MCF 10A (cell line): ENCODE data around the gene FAM177B. TPM values are rescaled to one million over a fixed set of nuclear protein-coding genes. Genes with fewer than 3 reads are reported as not detected.

Experiments used
- BruUV-seq: library from RNA; stranded (reverse); fragments of 400-500 nt; replicated peaks from 2 replicates; lab custom pipeline; 2021; lab: Mats Ljungman, UMichigan
- CTCF ChIA-PET: fragments of 300-600 bp; sonication (Branson Sonifier 250); formaldehyde crosslinking; extraction: SDS; loops from one replicate; lab custom pipeline; 2021; ENCODE audit warnings: antibody characterized with exemption, inconsistent platforms; lab: Yijun Ruan, JAX
- POLR2A ChIA-PET: fragments of 300-600, 350-650 bp; sonication (Branson Sonifier 250); formaldehyde crosslinking; extraction: SDS; loops from one replicate; lab custom pipeline; 2020; ENCODE audit warnings: antibody characterized with exemption, inconsistent platforms; lab: Yijun Ruan, JAX
- DNase-seq: peaks from one replicate; pipeline ENCODE4 v3.0.0-alpha.2; 2018; ENCODE audit not compliant: unreplicated experiment
- H3K27ac Mint-ChIP-seq: one replicate; pipeline ENCODE4 v1.8.0; 2022; ENCODE audit warnings: mild to moderate bottlenecking, low read depth, mixed read lengths; ENCODE audit not compliant: unreplicated experiment
- H3K27me3 Mint-ChIP-seq: one replicate; pipeline ENCODE4 v1.8.0; 2022; ENCODE audit warnings: mixed read lengths; ENCODE audit not compliant: insufficient read depth, unreplicated experiment
- H3K36me3 Mint-ChIP-seq: one replicate; pipeline ENCODE4 v1.8.0; 2022; ENCODE audit warnings: mild to moderate bottlenecking, moderate library complexity, mixed read lengths; ENCODE audit not compliant: insufficient read depth, unreplicated experiment
- H3K4me1 Mint-ChIP-seq: one replicate; pipeline ENCODE4 v1.8.0; 2022; ENCODE audit warnings: mixed read lengths; ENCODE audit not compliant: insufficient read depth, unreplicated experiment
- H3K4me3 Mint-ChIP-seq: one replicate; pipeline ENCODE4 v1.8.0; 2022; ENCODE audit warnings: mild to moderate bottlenecking, moderate library complexity, mixed read lengths; ENCODE audit not compliant: unreplicated experiment
- H3K9me3 Mint-ChIP-seq: one replicate; pipeline ENCODE4 v1.8.0; 2022; ENCODE audit warnings: mixed read lengths; ENCODE audit not compliant: unreplicated experiment
- intact Hi-C: fragments of 100-400 bp; cut with micrococcal nuclease; formaldehyde crosslinking; loops from 2 replicates; pipeline ENCODE4 v1.14.1; 2022
- total RNA-seq: library from RNA; stranded (reverse); gene quantifications from 2 replicates; pipeline ENCODE4 v1.2.3, GENCODE V29; 2022
- TF ChIP-seq, protein P1 (sequence below): fragments of 200-600 bp; IDR thresholded peaks from one replicate; pipeline ENCODE4 v1.8.0; 2022; ENCODE audit warnings: antibody characterized with exemption, mild to moderate bottlenecking; ENCODE audit not compliant: unreplicated experiment

Gene FAM177B
- total RNA-seq, 1 experiment from 2014 or later: not detected

DNA sequence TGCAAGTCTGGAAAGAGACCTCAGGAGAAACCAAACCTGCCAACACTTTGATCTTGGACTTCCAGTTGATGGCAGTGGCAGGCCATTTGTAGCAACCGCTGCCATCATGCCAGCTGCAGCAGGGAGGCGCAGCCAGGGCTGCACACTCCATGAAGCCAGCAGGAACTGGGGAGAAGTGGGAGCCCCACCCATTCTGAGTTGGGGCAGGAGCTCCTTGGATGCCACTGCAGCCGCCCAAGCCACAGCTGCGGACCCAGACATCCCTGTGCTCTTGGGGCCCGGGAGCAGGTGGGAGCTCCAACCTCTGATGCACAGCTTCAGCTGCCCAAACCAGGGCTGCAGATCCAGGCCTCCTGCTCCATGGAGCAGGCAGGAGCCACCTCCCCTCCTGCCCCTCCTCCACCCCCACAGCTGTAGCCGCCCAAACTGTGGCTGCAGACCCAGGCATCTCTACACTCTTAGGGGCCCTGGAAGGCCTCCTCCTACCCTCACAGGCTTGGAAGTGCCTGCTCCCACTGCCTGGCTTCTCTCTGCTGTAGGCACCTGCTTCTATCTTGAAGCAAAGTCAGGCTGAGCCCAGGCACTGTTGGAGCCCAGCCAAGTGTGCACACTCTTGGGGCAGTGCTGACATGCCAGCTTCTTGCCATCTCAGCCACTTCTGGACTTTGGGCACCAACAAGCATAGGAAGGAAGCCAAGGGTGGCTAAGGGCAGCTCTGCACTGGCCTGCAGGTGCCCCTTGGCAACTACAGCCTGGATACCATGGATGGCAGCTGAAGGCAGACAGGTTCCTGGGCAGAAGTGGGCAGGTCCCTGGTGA, 57.9 kb downstream of the FAM177B start:
- TF ChIP-seq, protein P1, sequence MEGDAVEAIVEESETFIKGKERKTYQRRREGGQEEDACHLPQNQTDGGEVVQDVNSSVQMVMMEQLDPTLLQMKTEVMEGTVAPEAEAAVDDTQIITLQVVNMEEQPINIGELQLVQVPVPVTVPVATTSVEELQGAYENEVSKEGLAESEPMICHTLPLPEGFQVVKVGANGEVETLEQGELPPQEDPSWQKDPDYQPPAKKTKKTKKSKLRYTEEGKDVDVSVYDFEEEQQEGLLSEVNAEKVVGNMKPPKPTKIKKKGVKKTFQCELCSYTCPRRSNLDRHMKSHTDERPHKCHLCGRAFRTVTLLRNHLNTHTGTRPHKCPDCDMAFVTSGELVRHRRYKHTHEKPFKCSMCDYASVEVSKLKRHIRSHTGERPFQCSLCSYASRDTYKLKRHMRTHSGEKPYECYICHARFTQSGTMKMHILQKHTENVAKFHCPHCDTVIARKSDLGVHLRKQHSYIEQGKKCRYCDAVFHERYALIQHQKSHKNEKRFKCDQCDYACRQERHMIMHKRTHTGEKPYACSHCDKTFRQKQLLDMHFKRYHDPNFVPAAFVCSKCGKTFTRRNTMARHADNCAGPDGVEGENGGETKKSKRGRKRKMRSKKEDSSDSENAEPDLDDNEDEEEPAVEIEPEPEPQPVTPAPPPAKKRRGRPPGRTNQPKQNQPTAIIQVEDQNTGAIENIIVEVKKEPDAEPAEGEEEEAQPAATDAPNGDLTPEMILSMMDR: peak; percentile 14
- H3K4me1 Mint-ChIP-seq: peaks cover 7% of the 10 kb centered on the region
- peaks cover 8% of the 10 kb centered on the region for H3K27me3 Mint-ChIP-seq

DNA sequence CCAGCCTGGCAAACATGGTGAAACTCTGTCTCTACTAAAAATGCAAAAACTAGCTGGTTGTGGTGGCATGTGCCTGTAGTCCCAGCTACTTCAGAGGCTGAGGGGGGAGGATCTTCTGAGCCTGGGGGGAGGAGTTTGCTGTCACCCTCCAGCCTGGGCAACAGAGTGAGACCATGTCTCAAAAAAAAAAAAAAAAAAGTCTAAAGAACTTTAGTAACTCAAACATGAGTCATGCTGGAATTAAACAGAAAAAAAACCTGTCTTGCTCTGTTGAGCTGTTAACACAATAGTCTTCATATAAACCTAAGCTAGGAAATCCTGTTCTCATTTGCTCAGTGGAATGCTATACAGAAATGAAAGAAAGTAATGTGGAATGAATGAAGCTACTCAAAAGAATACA, 61.1 kb downstream of the FAM177B start:
- TF ChIP-seq, protein P1: no peak
- Mint-ChIP-seq H3K9me3 (no peaks in the 10 kb centered on the region), H3K27ac (no peak overlapping the region), H3K4me3 (no peak overlapping the region), H3K4me1 (no peaks in the 10 kb centered on the region), H3K36me3 (no peaks in the 10 kb centered on the region), H3K27me3 (peaks cover 8% of the 10 kb centered on the region)
- DNase-seq: peak; percentile 58
- CTCF ChIA-PET: interaction anchor here (0.6 to 14.1 kb wide), 24 partner anchors 10 to 1254 kb away, joined by 3 to 488 read pairs (median 4); no protein-coding TSS in a partner anchor
- intact Hi-C loops: no loop called here
- POLR2A ChIA-PET: interaction anchor here (0.7 to 1.5 kb wide), 7 partner anchors 9 to 53 kb away, joined by 3 to 8 read pairs (median 4); no protein-coding TSS in a partner anchor
- BruUV-seq: no TSS peak

More for the DNA sequence above, 57.9 kb downstream of the FAM177B start:
- Mint-ChIP-seq H3K36me3 (no peaks in the 10 kb centered on the region), H3K9me3 (no peaks in the 10 kb centered on the region), H3K4me3 (no peak overlapping the region), H3K27ac (no peak overlapping the region)
- POLR2A ChIA-PET: no interaction called here
- no peak for DNase-seq
- CTCF ChIA-PET: interaction anchor here (0.6 to 14.1 kb wide), 28 partner anchors 8 to 979 kb away, joined by 3 to 488 read pairs (median 4); no protein-coding TSS in a partner anchor
- intact Hi-C loops: loop anchor here (5.0 kb wide), 1 partner anchor 737 kb away; no protein-coding TSS in a partner anchor
- BruUV-seq: no TSS peak

DNA sequence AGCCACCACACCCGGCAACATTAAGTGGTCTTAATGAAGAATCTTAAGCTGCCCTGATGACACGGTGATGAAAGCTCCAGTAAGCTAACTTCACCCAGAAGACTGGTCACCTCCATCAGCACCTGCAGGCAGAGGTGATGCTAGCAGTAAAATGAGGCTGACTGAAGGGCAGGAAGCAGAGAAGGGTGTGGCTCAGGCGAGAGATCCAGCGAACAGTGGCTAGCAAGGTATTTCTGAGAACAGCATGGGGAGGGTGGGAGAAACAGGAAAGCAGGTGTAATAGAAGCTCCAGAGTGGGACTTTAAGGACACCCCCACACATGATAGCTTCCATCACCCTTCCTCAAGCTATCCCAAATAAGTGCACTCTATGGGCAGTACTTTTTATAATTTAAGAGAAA, 62.0 kb downstream of the FAM177B start:
- ChIA-PET POLR2A (interaction anchor here (0.8 to 1.5 kb wide), 4 partner anchors 8 to 54 kb away, joined by 3 to 8 read pairs (median 4); no protein-coding TSS in a partner anchor), CTCF (interaction anchor here (0.7 to 14.1 kb wide), 13 partner anchors 9 to 757 kb away, joined by 3 to 488 read pairs (median 5); no protein-coding TSS in a partner anchor)
- no peak overlapping the region for H3K4me3 Mint-ChIP-seq
- no peaks in the 10 kb centered on the region for H3K9me3 Mint-ChIP-seq
- intact Hi-C loops: no loop called here
- no peaks in the 10 kb centered on the region for H3K36me3 Mint-ChIP-seq
- TF ChIP-seq, protein P1: no peak
- H3K27ac Mint-ChIP-seq: no peak overlapping the region
- H3K27me3 Mint-ChIP-seq: peaks cover 2% of the 10 kb centered on the region
- no peak for DNase-seq
- BruUV-seq: no TSS peak
- no peaks in the 10 kb centered on the region for H3K4me1 Mint-ChIP-seq

Other genes with a start within 250 kb of the FAM177B start
- gene HHIPL2, start 189.1 kb upstream of the FAM177B start, total RNA-seq: 1.1 and 1.7 TPM in 2 replicates
- 38.2 and 39.3 TPM in 2 replicates for gene TAF1A, start 147.3 kb upstream of the FAM177B start, total RNA-seq
- 166 and 203 TPM in 2 replicates for gene MIA3, start 119.1 kb upstream of the FAM177B start, total RNA-seq
- 129 and 133 TPM in 2 replicates for gene AIDA, start 24.7 kb upstream of the FAM177B start, total RNA-seq
- gene BROX, start 24.6 kb upstream of the FAM177B start, total RNA-seq: 115 and 152 TPM in 2 replicates
- gene DISP1, start 77.8 kb downstream of the FAM177B start, total RNA-seq: 6.7 and 7.6 TPM in 2 replicates